GM21619 (cell line): ENCODE results near the gene ABCC5.
A peak's percentile ranks its signal among the peaks of the same experiment; 100 is the strongest.
"Not testable (repeated sequence)": the region's sequence is repeated elsewhere in the genome, so short reads cannot be mapped to it uniquely, and the experiment has no call there.

Source experiments
- ATAC-seq: cut with Tn5 transposase; IDR thresholded peaks from one replicate; pipeline ENCODE4 v1.9.1; 2021; ENCODE audit not compliant: unreplicated experiment

ABCC5 gene

GRCh38 chr3:183896184-183896583 is 121.5 kb downstream of the ABCC5 start:
- ATAC-seq = no peak

- ATAC-seq = no peak
These were observed 121.9 kb downstream of the ABCC5 start for GRCh38 chr3:183895774-183896173.

DNA sequence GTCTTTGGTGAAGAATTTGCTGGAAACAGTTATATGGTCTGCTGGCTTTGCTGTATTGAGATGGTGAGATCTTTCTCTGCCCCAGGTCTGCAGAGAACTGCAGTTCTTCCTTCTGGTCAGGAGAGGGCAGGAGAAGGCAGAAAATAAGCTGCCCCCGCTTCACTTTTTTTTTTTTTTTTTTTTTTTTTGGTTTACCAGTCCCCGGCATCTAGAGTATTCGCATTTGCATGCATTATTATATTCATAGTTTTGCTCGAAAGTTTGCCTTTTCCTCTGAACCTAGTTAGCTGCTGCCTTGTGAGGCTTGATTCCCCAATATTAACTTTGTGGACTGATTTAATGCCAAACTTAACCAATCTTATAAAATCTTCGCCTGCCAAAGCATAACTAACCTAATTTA is 122.4 kb downstream of the ABCC5 start:
- ATAC-seq = no peak

DNA sequence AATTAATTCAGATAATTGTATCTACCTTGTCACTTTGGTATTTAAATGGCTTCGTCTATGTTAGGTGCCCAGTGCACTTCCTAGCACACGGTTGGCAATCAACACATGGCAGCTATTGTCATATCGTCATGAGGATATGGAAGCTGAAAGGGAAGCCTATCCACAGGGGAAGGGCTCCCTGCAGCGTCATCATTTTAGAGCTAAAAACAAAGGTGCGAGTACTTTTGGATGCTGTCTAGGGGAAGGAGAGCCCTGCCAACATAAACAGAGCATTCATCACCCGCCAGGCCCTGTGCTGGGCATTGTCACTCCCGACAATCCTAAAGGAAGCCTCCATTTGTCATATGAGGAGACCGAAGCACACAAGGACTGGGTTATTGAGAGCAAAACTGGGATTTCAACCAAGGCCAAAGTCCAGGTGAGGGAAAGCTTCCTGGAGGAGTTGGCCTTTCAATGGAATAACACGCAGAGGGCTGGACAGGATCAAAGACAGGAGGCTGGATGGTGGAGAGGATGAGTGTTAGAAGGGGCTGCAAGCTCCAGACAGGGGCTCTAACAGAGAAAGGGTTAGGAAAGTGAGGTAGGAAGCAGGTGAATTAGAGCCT is 125.0 kb downstream of the ABCC5 start:
- ATAC-seq = no peak

DNA sequence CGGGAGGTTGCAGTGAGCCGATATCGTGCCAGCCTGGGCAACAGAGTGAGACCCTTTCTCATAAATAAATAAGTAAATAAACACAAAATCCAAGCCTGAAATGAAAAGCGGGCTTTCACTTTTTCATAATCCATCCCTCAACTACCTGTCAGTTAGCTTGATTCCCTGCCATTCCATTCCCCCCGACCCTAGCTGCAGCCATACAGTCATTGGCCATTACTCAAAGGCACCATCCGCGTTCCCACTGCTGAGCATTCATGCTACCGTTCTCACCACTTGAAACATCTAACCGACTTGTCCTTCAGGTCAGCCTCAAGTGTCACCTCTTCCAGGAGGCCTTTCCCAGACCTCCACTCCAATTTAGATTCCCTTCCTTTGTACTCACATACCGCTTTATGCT is 131.9 kb downstream of the ABCC5 start:
- ATAC-seq = no peak

- ATAC-seq = peak; percentile 99
These were observed 133.0 kb downstream of the ABCC5 start, which contains the start of gene PARL for GRCh38 chr3:183884427-183885296. Gene PARL, minus strand, starts transcription at chr3:183884880. Its CDS starts 34 bp downstream, at chr3:183884846.

DNA sequence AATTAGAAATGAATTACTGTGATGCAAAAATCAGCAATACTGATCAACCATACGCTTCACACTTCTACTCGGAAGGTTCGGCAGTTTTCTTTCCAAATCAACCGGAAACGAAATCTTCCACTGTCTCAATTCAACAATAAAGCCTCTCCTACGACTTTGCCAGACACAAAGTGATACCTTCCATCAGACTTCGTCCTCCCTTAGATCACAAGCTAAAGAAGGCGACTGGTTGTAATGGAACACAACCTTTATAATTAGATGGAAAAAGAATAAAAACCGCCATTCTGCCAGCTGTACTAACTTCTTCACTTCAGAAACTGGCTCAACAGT is 133.6 kb downstream of the ABCC5 start:
- ATAC-seq = no peak

DNA sequence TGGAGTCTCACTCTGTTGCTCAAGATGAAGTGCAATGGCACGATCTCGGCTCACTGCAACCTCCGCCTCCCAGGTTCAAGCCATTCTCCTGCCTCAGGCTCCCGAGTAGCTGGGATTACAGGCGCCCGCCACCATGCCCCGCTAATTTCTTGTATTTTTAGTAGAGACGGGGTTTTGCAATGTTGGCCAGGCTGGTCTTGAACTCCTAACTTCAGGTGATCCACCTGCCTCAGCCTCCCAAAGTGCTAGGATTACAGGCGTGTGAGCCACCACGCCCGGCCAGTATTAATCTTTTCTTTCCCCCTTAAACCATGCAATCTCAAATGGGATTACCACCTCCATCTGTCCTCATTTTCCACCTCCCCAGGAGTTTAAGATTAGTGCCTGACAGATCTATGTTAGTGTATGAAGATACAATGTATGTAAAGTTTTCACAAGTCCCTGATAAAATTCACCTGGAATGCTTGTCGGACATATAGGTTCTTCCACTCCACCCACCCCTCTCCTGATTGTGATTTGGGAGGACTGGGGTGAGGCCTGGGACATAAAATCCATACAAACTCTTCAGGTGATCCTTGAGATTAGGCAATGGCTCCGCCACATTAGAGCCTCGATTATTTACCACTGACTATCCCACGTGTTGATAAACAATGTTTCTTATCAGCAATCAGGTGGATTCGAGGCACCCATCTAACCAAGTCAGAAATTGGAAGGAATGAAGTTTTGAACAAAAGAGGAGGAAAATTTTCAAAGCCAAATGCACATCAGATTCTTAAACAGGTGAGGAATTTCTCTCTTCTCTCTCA is 134.2 kb downstream of the ABCC5 start:
- ATAC-seq = no peak

DNA sequence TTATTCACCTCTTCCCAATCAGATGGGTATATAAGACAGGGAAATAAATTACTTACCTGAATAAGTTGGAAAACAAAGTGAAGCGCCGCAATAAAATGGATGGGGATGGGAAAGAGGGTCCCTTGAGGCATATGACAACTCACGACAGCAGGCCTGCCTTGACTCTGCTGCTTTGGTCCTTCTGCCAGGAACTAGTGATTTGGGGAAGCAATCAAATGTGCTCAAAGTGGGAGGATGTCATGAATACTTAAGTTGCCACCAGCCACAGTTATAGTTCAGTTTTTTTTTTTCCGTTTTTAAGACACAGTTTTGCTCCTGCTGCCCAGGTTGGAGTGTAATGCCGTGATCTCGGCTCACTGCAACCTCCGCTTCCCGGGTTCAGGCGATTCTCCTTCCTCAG is 137.6 kb downstream of the ABCC5 start:
- no peak for ATAC-seq

DNA sequence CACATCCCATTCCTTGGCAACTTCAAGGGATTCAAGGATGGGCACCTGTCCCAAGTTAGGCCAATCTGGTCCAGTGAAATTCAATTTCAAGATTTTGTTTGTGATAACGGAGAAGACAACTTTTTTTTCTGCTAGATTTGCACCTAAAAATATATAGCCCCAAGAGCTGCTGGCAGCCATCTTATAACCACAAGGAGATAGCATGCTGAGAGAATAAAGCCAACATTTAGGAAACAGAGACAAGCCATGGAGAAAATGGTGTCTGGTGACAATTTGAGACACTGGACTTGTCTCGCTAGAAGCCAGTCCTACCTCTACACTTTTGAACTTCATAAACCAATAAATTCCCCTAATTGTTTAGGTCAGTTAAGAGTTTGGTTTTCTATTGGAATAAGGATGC is 138.4 kb downstream of the ABCC5 start:
- ATAC-seq = no peak

- no peak for ATAC-seq
These were observed 139.6 kb downstream of the ABCC5 start for GRCh38 chr3:183878071-183878470.

GRCh38 chr3:183877227-183877626 is 140.5 kb downstream of the ABCC5 start:
- ATAC-seq = not testable (repeated sequence)

GRCh38 chr3:183875411-183875810 is 142.3 kb downstream of the ABCC5 start:
- ATAC-seq = no peak

GRCh38 chr3:183873914-183874313 is 143.8 kb downstream of the ABCC5 start:
- ATAC-seq = no peak

DNA sequence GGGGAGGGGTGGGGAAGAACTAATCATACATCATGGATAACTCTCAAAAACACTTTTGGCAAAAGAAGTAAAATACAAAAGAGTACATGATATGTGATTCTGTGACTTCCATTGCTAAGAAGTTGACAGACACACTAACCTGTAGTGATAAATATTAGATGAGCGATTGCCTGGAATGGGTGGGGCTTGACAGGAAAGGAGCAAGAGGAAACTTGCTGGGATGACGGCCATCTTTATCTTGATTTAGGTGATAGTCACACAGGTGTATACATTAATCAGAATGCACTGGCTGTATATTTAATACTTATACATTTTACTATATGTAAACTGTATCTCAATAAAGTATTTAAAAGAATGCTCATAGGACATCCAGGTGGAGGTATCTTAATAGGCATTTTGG is 146.1 kb downstream of the ABCC5 start:
- no peak for ATAC-seq

DNA sequence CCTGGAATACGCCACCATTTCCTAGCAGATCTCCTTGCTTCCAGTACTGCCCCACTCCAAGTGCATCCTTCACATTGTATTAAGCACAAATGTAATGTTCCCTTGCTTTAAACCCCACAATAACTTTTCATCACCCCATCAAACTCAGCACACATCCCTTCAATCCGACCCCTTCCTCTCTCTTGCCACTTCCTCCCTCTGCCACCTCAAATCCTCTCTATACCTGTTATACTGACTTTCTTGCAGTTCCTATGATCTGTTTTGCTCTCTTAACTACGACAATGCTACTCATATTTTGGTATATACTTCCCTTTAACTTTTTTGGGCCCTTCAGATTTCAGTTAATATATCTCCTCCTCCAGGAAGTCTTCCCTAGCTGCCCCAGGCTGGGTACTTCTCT is 147.1 kb downstream of the ABCC5 start:
- no peak for ATAC-seq
